ENCODE data around the gene FUT8. TPM values are rescaled to one million over a fixed set of nuclear protein-coding genes. Genes with fewer than 3 reads are reported as not detected.

FUT8 gene
- total RNA-seq, 1 donor, result 32.1 TPM

DNA sequence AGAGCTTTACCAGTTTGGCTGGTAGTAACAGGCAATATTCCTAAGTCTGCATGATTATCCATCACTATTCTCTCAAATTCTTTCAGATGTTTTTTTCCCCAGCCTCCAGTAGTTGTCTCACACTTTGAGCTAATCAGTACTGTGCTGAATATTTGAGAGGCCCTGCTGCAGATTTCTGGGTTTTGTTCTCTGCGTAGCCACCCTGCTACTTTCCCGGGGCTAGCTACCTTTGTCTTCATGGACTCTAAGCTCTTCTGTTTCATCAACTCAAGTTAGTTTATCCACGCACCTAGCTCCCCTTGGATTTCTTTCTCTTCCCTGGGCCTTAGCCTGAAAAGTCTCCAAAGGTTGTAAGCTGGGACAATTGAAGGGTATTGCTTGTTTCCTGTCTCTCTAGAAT is 73.0 kb downstream of the FUT8 start:
- Histone ChIP-seq H3K27me3 (ENCODE audit: insufficient read depth, low read length) (no peaks in the 10 kb centered on the region), H3K9me3 (ENCODE audit: low read depth, low read length) (no peaks in the 10 kb centered on the region), H3K4me1 (ENCODE audit: insufficient read depth, low read length) (peaks cover 12% of the 10 kb centered on the region), H3K4me3 (ENCODE audit: low read length) (no peak overlapping the region)

DNA sequence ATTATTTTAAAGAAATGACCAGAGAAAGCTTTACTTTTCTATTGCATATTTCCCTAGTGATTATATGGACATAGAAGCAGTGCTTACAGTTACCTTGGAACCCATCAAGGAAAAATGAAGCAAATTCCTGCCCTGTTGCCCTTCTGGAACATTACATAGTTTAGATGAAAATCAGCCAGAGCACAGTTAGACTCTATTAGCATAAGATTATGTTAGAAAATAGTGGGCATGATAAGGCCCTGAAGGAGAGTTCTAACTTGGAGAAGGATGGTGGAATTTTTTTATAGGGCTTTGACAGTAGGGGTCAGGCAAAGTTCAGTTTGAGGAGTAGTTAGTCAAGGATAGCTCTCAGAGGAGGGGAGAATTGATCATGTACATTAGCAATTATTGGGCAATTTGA is 74.3 kb downstream of the FUT8 start:
- Histone ChIP-seq H3K4me1 (ENCODE audit: insufficient read depth, low read length) (peaks cover 8% of the 10 kb centered on the region), H3K4me3 (ENCODE audit: low read length) (no peak overlapping the region), H3K9me3 (ENCODE audit: low read depth, low read length) (no peaks in the 10 kb centered on the region), H3K27me3 (ENCODE audit: insufficient read depth, low read length) (no peaks in the 10 kb centered on the region)

DNA sequence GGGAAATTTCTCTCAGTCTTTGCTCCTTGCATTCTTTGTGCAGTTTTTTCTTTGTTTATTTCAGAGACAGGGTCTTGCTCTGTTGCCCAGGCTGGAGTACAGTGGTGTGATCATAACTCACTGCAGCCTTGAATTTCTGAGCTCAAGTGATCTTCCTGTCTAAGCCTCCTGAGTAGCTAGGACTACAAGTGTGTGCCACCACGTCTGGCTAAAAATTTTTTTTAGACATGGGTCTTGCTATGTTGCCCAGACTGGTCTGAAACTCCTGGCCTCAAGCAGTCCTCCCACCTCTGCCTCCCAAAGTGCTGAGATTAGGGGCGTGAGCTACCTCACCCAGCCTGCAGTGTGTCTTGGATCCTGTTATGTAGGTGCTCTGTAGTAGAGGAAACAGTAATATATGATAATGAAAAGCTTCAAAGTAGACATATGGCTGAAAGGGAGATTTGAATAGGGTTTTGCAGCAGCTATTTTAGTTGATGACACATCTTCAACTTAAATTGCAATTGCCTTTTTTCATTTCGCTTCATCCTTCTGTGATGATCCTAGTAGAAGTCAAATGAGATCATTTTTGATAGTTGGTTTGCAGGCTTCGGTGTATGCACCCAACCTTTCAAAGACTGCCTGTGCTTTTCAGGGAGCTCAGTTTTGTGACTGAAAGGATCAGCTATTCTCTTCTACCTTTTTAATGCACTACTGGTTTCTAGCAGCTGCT is 75.4 kb downstream of the FUT8 start:
- H3K4me3 ChIP-seq (ENCODE audit: low read length), result no peak overlapping the region
- no peaks in the 10 kb centered on the region for H3K9me3 ChIP-seq (ENCODE audit: low read depth, low read length)

DNA sequence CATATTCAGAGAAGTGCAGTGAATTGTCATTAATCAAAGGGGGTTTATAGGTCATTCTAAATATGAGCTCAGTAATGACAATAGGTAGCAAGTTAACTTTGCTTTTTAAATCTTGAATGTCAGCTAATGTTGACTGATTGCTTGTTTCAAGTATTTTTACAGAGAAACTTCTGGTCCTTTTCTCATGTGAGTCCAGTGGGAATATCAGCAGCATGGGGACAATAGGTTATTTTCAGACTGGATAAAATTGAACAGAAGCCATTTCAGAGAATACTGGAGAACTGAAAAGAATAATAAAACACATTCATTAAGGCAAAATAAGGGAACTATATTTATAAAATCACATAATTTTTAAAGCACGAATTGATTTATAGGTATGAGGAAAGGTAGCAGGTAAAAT is 78.7 kb downstream of the FUT8 start:
- no peaks in the 10 kb centered on the region for H3K9me3 ChIP-seq (ENCODE audit: low read depth, low read length)
- no peak overlapping the region for H3K4me3 ChIP-seq (ENCODE audit: low read length)
- H3K27me3 ChIP-seq (ENCODE audit: insufficient read depth, low read length), result no peaks in the 10 kb centered on the region
- peaks cover 3% of the 10 kb centered on the region for H3K4me1 ChIP-seq (ENCODE audit: insufficient read depth, low read length)

More for the DNA sequence above, 75.4 kb downstream of the FUT8 start:
- Histone ChIP-seq H3K4me1 (ENCODE audit: insufficient read depth, low read length) (peaks cover 4% of the 10 kb centered on the region), H3K27me3 (ENCODE audit: insufficient read depth, low read length) (no peaks in the 10 kb centered on the region)

DNA sequence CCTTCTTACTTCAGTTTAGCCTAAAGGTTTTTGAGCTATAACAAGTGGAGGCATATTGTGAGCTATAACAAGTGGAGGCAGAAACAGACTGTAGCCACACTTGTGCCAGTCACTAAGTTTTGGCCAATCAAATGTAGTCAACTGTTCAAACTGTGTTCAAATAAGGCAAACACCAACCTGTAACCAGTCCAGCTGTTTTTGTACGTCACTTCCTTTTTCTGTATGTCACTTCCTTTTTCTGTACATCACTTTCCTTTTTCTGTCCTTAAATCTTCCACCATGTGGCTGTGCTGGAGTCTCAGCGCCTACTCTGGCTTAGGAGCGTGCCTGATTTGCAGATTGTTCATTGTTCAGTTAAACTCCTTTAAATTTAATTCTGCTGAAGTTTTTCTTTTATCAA is 79.7 kb downstream of the FUT8 start:
- H3K9me3 ChIP-seq (ENCODE audit: low read depth, low read length), result no peaks in the 10 kb centered on the region
- no peak overlapping the region for H3K4me3 ChIP-seq (ENCODE audit: low read length)
- H3K4me1 ChIP-seq (ENCODE audit: insufficient read depth, low read length), result peaks cover 3% of the 10 kb centered on the region
- H3K27me3 ChIP-seq (ENCODE audit: insufficient read depth, low read length), result no peaks in the 10 kb centered on the region

DNA sequence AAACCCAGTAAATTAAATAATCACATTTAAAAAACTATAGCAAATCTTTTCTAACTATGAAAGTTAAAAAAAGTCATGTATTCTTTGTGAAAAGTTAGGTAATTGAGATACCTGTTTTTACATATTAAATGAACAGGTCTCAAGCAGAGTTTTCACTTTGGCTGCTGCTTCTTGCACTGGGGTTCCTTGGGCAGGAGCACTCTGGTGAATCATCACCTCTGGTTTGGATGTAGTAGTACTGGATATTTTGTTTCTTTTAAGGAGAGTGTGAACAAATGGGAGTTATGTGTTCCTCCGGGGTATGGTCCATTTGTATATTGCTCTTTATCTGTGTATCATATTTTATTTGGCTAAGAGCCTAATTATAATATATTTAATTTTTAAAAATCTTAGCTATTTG is 82.7 kb downstream of the FUT8 start:
- Histone ChIP-seq H3K4me1 (ENCODE audit: insufficient read depth, low read length) (no peaks in the 10 kb centered on the region), H3K27me3 (ENCODE audit: insufficient read depth, low read length) (no peaks in the 10 kb centered on the region), H3K4me3 (ENCODE audit: low read length) (no peak overlapping the region), H3K9me3 (ENCODE audit: low read depth, low read length) (no peaks in the 10 kb centered on the region)

DNA sequence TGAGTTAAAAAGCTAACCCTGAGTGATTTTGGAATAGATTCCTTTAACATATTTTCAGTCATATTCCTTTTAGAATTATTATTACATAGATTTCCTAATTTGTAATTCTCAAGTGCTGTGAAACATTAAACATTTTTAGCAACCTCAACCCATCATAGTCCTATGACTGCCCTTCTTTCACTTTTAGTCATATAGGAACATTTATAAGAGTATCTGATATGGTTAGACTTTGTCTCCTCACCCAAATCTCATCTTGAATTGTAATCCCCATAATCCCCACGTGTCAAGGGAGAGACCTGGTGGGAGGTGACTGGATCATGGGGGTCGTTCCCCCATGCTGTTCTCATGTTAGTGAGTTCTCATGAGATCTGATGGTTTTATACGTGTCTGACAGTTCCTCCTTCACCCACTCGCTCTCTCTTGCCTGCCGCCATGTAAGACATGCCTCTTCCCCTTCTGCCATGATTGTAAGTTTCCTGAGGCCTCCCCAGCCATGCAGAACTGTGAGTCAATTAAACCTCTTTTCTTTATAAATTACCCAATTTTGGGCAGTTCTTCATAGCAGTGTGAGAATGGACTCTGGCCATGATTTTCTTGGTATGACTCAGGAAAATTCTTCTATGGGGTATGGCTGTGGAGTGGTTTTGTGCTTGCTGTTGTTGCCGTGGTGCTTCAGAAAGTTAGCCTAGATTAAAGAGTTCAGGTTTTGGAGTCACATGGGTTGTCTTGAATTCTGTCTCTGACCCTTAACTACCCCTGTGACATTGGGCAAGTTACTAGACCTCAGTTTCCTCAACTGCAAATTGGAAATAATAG is 83.9 kb downstream of the FUT8 start:
- Histone ChIP-seq H3K9me3 (ENCODE audit: low read depth, low read length) (no peaks in the 10 kb centered on the region), H3K4me1 (ENCODE audit: insufficient read depth, low read length) (no peaks in the 10 kb centered on the region), H3K4me3 (ENCODE audit: low read length) (no peak overlapping the region), H3K27me3 (ENCODE audit: insufficient read depth, low read length) (no peaks in the 10 kb centered on the region)

DNA sequence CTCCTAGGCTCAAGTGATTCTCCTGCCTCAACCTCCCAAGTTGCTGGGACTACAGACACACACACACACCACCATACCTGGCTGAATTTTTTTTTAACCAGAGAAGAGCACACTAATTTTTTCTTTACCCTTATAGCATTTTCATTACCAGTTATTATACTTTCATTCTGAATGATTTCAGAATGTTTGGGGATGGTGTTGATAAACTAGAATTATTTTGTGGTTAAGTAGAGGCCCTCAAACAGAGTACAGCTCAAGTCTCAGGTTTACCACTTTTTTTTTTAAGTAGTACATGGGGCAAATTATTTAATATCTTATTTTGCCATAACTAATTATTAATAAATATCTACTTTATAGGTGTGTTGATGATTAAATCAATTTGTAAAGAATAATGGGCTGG is 86.6 kb downstream of the FUT8 start:
- Histone ChIP-seq H3K4me1 (ENCODE audit: insufficient read depth, low read length) (peaks cover 3% of the 10 kb centered on the region), H3K9me3 (ENCODE audit: low read depth, low read length) (no peaks in the 10 kb centered on the region), H3K4me3 (ENCODE audit: low read length) (no peak overlapping the region), H3K27me3 (ENCODE audit: insufficient read depth, low read length) (no peaks in the 10 kb centered on the region)

DNA sequence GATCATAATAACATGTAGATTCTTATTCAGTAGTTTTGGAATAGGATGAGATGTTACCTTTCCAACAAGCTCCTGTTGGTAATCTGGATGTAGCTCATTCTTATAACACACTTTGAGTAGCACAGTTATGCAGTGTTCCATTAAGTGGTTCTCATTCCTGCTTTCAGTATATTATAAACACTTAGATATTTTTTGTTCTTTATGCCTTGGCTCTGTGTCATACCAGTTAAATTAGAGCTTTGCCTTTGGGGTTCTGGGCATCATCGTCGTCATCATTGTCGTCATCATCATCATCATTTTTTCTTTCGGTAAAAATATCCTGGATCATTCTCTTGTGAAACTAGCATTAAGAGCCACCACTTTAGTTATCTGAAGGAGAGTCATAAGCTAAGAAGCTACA is 87.5 kb downstream of the FUT8 start:
- no peak overlapping the region for H3K4me3 ChIP-seq (ENCODE audit: low read length)
- no peaks in the 10 kb centered on the region for H3K27me3 ChIP-seq (ENCODE audit: insufficient read depth, low read length)
- H3K9me3 ChIP-seq (ENCODE audit: low read depth, low read length), result no peaks in the 10 kb centered on the region
- H3K4me1 ChIP-seq (ENCODE audit: insufficient read depth, low read length), result peaks cover 3% of the 10 kb centered on the region

DNA sequence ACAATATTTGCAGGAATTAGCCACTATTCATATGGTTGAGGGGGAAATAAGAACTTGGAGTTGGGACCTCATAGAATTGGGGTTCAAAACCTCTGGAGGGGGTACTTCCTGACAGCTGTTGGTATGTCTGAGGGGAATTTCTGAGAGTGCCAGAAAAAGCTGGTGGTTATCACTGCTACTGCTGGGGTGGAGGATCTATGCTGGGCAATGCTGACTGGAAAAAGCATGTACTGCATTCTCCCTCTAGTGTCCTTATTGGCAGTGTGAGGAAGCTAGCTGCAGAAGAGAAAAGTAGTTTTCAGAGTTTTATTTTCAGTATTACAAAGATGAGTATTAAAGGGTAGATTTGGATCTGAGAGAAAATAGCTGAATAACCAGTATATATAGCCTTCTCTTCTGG is 88.8 kb downstream of the FUT8 start:
- H3K4me3 ChIP-seq (ENCODE audit: low read length), result no peak overlapping the region
- H3K27me3 ChIP-seq (ENCODE audit: insufficient read depth, low read length), result no peaks in the 10 kb centered on the region
- H3K9me3 ChIP-seq (ENCODE audit: low read depth, low read length), result no peaks in the 10 kb centered on the region
- H3K4me1 ChIP-seq (ENCODE audit: insufficient read depth, low read length), result peaks cover 3% of the 10 kb centered on the region

DNA sequence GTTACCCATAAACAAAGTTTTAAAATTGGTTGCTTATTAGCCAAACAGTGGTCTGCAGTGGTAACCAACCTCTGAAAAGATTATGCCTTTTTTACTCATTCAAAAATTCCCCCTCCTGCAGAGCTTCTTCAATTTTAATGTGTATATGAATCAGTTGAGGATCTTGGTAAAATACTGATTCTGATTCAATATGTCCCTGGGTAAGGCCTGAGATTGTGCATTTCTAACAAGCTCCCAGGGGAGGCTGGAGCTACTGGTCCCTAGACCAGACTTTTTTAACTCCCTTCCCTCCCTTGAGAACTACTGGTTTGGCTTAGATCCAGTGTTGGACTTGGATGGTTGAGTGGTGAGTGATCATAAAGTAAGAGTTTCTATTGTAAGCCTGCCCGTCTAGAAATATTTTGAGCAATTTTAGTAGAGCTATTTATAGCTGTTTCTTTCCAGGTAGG is 90.2 kb downstream of the FUT8 start:
- Histone ChIP-seq H3K4me3 (ENCODE audit: low read length) (no peak overlapping the region), H3K9me3 (ENCODE audit: low read depth, low read length) (no peaks in the 10 kb centered on the region), H3K4me1 (ENCODE audit: insufficient read depth, low read length) (peaks cover 3% of the 10 kb centered on the region), H3K27me3 (ENCODE audit: insufficient read depth, low read length) (no peaks in the 10 kb centered on the region)

DNA sequence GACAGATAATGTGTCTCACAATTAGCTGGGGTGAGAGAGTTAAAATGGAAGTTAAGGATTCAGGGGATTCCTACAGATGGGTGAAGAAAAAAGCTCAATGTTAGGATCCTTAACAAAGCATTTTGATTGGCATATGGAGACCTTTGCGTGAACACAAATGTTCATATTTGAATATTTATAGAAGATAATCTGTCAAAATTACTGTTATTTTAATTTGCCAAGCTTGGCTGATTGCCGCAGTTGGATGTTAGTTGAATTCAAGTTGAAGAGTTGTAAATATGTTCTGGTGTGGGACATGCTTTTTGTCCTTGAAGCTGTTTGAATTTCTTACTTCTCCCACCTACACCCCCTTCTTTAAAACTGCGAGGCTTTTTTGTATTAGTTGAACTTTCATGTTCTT is 91.2 kb downstream of the FUT8 start:
- Histone ChIP-seq H3K27me3 (ENCODE audit: insufficient read depth, low read length) (no peaks in the 10 kb centered on the region), H3K9me3 (ENCODE audit: low read depth, low read length) (no peaks in the 10 kb centered on the region), H3K4me1 (ENCODE audit: insufficient read depth, low read length) (peaks cover 3% of the 10 kb centered on the region), H3K4me3 (ENCODE audit: low read length) (no peak overlapping the region)

DNA sequence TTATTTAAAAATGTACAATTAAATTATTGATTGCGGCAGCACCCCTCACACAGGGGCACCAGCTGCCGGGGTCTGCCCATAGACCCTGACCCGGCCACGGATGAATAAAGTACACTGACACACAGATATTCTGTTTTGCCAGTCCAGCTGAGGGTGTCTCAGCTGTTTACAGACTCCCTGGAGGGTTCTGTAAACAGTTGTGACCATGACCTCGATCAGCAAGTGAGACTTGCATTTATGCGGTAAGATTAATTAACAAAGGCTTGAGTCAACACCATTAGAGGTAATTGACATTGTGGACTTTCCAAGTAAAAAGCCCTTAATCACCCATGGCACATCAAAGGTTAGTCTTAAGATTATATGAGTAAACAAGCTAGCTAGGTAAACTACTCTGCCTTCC is 94.3 kb downstream of the FUT8 start:
- Histone ChIP-seq H3K4me1 (ENCODE audit: insufficient read depth, low read length) (peaks cover 3% of the 10 kb centered on the region), H3K27me3 (ENCODE audit: insufficient read depth, low read length) (no peaks in the 10 kb centered on the region)

DNA sequence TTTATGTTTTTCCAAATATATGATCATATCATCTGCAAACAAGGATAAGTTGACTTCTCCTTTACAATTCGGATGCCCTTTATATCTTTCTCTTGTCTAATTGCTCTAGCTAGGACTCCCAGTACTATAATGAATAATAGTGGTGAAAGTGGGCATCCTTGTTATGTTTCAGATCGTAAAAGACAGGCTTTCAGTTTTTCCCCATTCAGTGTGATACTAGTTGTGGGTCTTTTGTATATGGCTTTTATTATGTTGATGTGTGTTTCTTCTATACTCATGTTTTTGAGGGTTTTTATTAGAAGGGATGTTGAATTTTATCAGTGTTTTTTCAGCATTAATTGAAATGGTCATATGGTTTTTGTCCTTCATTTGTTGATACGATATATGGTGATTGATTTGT is 97.3 kb downstream of the FUT8 start:
- Histone ChIP-seq H3K9me3 (ENCODE audit: low read depth, low read length) (no peaks in the 10 kb centered on the region), H3K4me3 (ENCODE audit: low read length) (no peak overlapping the region), H3K4me1 (ENCODE audit: insufficient read depth, low read length) (no peaks in the 10 kb centered on the region), H3K27me3 (ENCODE audit: insufficient read depth, low read length) (no peaks in the 10 kb centered on the region)

More for the DNA sequence above, 94.3 kb downstream of the FUT8 start:
- H3K4me3 ChIP-seq (ENCODE audit: low read length), result no peak overlapping the region
- H3K9me3 ChIP-seq (ENCODE audit: low read depth, low read length), result no peaks in the 10 kb centered on the region

DNA sequence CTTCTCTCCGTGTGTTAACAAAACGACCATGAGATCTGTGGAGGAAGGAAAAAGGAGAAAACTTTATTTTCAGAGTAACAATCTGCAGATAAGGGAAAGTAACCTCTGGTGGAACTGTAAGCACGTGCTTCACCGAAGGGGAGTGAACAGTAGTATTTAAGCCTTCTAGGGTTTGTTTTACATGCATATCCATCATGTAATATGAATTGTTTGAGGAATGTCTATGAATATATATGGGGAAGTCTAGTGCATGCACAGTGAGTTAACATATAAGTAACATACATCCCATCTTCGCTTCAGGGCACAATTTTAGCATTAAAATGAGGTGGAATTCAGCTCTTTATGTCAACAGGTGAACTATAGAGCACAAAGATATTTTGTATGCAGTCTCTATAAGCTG is 101.1 kb downstream of the FUT8 start:
- no peaks in the 10 kb centered on the region for H3K4me1 ChIP-seq (ENCODE audit: insufficient read depth, low read length)
- H3K4me3 ChIP-seq (ENCODE audit: low read length), result no peak overlapping the region
- no peaks in the 10 kb centered on the region for H3K27me3 ChIP-seq (ENCODE audit: insufficient read depth, low read length)
- H3K9me3 ChIP-seq (ENCODE audit: low read depth, low read length), result no peaks in the 10 kb centered on the region
